RPMI8226 (cell line): ENCODE data around the gene ASTN2.

Source experiments
- DNase-seq: peaks from one replicate; pipeline ENCODE4 v3.0.0-alpha.2; 2015

ASTN2 gene

GRCh38 chr9:117359910-117360309 is 54.9 kb downstream of the ASTN2 start:
- no peak for DNase-seq

DNA sequence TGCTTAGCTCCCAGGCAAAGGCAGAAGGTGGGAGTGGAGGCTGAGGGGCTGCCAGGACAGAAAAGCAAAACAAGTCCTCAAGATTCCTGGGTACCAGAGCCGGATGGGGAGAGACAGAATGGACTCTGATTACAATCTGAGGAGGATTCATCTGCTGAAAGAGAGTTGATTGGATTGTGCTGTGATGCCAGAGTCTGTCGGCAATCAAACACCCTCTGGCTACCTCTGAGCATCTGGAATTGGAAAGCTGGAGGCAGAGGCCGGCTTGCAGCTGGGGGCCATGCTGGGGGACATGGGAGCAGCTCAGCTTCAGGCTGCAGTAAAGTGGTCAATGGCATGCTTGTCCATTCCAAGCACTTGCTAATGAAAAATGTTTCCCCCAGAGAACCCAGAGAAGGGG is 59.3 kb downstream of the ASTN2 start:
- DNase-seq: no peak

DNA sequence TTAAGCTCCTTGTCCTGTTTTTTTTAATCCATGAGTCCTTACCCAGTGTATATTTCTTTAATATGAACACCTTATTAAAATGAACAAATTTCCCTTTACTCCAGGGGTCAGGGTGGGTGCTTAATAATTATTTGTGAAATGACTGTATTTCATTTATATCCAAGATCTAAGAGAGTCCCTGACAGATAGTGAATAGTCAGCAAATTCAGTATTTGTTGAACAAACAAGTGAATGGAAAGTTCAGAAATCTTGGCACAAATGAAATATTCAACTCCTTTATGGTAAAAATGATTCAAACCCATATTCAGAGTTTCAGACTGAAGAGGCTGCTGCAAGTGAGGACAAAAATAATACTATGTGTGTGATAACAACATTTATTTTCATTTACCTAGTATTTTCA is 59.9 kb downstream of the ASTN2 start:
- no peak for DNase-seq

DNA sequence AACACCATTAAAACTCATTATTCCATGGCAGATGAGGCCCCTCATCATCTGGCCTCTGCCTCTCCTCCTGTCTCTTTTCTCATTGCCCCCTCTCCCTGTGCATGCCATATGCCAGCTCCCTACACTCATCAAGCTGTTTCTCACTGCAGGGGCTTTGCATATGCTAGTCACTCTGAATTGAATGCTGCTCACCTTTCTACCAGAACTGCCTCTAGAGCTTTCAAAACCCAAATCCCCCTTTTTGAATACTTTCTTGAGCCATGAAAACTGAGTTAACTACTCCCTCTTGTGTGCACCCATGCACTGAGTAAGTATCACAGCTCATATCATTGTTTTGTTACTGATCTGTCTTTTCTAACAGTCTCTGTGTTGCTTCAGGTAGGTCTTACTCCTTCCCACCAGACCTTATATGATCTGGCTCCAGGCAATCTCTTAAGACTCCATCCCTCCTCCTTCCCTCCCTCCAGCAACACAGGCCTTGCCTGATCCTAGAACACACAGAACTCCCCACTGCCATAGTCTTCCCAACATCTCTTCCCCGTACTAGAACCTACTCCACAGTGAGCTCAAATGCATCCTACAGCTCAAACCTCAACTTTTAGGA is 60.5 kb downstream of the ASTN2 start:
- no peak for DNase-seq

DNA sequence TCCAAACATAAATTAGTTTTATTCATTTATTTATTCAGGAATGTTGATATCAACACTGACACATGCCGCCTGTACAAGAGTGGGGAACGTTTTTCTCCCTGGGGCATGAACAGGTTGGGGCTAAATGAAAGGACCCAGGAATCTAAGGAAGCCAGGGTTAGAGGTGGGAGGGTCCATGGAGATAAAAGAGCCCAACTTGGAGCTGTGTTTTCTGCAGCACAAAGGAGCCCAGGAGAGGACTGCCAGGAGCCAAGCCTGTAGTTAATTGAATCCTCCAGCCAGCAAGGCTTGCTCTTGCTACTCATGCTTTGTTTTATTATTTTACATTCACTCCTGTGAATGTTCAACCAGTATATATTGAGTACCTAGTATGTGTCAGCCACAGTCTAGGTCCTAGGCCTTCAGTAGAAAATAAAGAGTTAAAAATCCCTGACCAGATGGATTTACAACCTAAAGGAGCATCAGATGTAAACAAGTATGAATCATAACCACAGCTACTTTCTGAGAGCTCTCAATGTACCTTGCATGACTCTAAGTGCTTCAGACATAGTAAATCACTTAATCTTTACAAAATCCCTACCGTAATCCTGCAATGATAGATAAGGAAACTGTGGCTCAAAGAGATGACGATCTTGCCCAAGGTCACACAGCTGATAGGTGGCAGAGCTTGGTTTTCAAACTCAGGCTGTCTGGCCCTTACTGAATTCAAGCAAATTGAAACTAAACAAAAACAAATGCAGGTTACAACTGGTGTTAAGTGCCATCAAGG is 69.8 kb downstream of the ASTN2 start:
- DNase-seq: no peak

DNA sequence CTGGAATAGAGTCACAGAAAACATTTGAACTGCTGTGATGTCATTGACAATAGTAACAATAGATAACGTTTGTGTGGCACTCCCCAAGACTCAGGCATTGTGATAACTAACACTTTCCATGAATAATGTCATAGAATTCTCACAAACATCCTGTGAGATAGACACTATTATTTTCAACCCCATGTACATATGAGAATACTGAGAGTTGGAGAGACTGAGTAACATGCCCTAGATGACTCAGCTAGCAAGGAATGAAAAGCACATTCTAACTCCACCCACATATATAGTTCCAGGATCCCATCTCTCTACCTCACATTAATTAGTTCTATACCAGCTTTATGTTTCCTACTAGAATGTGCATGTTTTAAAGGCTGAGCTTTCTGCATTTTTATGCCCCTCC is 71.4 kb downstream of the ASTN2 start:
- DNase-seq: no peak

DNA sequence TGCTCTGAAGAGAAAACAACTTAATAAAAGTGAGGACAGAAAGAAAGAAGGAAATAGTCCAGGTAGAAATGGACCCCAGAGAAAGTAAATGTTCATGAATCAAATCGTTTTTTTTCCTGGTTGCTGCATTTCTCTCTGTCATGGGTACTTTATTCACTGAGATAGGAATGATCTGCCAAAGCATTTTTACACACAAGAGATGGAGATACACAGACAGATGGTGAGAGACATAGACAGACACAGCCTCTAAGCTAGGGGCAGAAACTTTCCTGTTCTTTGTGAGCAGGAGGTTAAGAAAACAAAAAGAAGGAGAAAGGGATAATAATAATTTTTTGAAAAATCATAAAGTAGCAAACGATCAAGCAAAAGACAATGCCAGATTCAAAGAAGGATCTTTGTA is 73.7 kb downstream of the ASTN2 start:
- no peak for DNase-seq

DNA sequence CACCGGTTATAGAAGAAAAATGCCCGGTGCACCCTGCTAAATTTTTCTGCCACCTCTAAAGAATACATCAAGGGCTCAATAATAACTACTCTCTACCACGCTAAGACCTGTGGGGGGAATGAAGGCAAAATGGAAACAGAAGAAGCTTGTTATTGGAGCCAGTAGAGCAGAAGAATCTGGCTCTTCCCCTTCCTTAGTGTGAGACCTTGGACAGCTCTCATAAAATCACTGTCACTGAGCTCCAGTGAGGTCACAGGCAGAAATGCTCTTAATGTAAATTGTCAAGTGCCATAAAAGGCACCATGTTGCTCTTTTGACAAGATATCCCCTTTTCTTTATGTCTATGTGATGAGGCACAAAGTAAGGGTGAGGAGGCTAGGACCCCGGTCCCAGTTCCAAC is 74.4 kb downstream of the ASTN2 start:
- no peak for DNase-seq

DNA sequence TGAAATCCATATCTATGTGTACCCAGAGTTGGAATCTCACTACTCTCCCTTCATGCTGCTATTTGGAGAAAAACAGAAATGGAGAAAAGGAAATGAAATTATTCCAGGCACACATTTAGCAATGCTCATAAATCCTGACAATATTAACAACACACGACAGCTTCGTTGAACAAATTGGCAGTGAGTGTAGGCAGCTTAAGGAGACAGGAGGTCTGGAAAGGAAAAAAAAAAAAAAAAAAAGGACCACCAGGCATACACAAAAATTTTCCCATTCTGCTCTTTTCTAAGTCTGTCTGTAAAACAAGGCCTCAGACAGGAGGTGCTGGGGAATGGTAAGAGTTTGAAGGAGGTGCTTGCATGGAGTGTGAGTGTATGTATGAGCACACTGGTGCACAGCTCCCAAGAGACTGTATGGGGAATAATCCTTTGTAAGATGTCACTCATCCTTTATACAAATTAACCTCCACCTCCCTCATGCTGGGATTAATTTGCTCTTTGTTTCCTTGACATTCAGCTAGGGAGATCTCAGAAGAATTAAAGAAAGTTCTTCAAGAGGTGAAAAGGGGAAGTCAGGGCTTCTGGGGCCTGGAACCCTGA is 78.9 kb downstream of the ASTN2 start:
- DNase-seq: no peak

DNA sequence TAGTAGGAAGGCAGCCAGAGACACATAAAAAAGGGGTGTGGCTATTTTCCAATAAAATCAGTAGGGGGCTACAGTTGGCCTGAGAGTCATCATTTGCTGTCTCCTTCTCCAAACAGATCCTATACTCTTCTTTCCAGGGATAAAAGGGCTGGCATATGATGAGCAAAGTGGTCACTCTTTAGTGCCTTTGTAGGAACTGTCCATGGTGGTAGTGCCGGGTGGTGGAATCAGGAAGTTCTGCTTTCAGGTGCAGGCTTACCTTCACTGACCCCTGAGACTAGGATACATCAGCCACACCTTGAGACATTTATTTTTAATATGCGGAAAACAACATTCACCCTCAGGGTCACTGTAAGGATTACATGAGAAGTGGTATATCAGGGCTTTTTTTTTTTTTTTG is 80.8 kb downstream of the ASTN2 start:
- DNase-seq: no peak

DNA sequence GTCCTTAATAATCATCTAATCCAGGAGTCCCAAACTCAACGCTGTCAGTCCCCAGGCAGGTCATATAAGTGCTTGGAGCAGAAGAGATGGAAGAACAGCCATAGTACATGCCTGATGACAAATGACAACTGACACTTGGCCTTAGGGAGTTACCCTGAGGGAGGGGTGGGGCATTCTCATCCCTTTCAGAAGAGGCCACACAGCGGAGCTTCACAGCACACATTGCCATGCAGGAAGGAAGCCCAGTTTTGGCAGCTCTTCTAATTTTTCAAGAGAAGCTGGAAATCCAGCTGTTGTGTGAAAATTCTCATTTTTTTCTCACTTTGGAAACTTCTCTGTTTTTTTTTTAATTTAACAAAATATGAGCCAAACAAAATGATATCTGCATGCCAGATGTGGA is 89.0 kb downstream of the ASTN2 start:
- DNase-seq: no peak

DNA sequence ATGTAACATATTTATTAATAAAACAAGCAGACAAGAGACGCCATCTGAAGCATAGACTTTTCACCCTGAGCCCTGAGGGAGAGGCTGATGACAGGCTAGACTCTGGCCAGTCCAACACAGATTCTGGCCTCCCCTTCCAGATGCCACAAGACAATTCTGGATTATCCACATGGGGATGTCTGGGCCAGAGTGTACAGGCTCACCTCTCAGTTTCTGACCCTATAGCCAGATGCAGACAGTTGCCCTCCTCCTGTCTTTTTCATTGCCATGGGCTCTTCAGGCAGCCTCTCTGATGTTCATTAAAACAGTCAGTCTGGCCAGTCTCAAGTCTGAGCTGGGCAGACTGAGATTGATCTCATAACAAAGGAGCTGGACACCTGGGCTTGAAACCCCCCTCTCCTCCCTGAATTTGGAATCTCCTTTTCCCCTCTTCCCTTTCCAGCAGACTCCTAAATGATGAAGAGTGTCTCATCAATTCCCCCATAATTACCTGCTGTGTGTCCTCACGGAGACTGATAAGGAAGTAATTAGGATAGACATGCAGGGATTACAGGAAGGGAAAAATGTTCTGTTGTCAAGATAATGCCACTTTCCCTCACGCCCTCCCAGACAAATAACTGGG is 89.6 kb downstream of the ASTN2 start:
- DNase-seq: no peak

DNA sequence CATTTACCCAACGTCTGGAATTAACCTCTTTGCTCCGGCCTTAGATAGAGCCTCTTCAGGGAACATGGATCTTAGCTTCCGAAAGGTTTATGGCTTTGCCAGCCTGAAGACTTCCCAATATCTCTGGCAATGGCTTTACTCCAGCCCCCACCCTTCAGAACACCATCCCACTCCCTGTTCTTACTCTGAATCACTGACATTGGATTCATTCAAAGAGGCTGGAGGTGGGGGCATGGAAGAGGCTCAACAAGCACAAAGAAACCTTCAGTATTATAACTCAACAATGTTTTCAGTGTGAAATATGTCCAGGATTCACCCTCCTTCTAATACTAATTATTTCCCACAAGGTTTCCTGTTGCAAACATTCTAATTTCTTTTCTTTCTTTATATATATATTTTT is 91.5 kb downstream of the ASTN2 start:
- DNase-seq: no peak

- no peak for DNase-seq
Observed at GRCh38 chr9:117317192-117317591, 97.7 kb downstream of the ASTN2 start.

- no peak for DNase-seq
Observed at GRCh38 chr9:117315236-117315635, 99.6 kb downstream of the ASTN2 start.

DNA sequence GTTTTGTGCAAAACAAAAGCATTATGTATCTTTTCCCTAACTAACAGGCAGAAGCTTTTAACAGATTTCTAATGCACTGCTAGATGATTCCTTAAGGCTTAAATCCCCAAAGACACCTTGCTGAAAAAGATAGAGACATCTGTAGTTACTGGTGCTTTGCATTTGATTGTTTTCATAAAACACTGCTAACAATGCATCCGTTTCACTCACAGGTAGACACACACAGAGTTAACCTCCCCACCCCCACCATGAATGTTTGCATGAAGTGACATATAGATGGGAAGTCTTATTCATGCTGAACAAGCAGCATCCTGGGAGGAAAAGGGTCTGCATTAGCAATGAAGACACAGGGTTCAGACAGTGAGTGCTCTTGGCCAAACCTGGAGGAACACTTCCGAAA is 100.9 kb downstream of the ASTN2 start:
- no peak for DNase-seq

DNA sequence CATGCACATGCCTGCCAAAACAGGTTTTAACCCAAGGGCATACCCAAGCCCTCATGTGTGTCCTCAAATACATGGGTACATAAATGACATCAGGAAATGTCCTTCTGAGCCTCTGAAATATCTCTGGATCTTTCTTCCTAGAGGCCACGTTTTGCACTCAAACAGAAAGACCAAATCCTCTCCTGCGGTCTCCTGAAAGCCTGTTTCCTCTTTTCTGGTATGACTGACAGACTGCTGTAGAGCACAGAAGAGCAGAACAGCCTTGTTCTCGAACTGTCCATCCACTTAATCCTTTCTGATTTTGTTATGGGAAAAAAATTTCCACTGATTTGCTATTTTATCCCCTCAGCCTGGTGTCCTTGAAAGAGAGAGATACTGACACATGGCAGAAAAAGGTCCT is 107.2 kb downstream of the ASTN2 start:
- no peak for DNase-seq

GRCh38 chr9:117306032-117306431 is 108.8 kb downstream of the ASTN2 start:
- DNase-seq: no peak

- DNase-seq: no peak
Observed at GRCh38 chr9:117305454-117305853, 109.4 kb downstream of the ASTN2 start.

GRCh38 chr9:117304549-117304948 is 110.3 kb downstream of the ASTN2 start:
- DNase-seq: no peak

- no peak for DNase-seq
Observed at GRCh38 chr9:117303643-117304230, 111.1 kb downstream of the ASTN2 start.

DNA sequence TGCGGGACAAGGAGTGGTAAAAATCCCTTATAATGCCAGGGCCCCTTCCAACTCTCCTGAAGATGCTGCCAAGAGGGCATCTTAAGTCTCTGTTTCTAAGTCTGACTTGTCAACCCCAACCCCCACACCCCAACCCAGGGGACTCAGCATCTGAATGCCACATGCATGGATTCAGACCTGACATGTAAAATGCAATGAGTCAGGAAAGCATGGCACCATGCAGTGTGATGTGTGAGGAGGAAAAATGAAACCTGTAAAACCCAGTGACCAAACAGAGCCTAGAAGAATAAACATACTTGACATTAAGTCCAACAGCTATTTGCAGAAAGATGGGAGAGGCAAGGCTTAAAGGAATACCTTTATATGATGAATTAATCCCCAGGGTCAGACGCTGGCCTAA is 112.4 kb downstream of the ASTN2 start:
- DNase-seq: no peak

DNA sequence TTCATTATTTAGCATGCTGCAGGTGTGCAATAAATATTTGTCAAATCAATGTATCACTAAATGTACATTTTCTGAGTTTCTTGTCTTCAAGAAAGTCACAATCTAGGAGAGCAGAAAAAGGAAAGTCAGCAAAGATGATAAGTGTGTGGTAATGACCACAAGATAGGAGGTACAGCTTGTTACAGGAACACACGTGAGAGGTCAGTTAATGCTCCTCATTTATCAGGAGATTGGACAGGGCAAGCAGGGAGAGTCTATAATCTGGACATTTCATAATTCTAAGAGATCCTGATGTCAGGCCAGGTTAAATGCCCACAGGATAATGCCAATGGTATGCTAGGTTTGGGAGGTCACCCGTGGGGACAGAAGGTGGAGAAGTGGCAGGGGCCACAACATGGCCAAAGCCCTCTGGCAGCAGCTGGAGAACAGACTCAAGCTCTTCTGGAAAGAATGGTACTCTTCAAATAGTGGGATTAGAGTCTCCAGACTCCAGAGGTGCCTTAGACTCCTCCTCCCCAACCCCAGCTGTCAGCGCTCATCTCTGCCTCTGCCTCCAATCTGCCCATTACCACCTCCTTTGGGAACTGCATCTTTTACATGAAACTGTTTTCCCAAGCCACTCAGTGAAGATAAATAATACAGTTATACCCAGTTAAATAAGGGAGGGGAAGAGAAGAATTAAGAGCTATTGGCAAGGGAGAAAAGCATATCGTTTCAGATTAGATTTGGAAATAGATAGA is 114.3 kb downstream of the ASTN2 start:
- no peak for DNase-seq
